Endothelial cell of coronary artery (primary cell): ENCODE results near the gene RALGAPA1. TPM values are rescaled to one million over a fixed set of nuclear protein-coding genes. Genes with fewer than 3 reads are reported as not detected.

ENCODE experiments used
- total RNA-seq: library from RNA; depleted of rRNA; stranded (reverse); fragments of >200 nt; gene quantifications from 2 replicates; pipeline ENCODE4 v1.2.3, GENCODE V29; 2014

Gene RALGAPA1
- total RNA-seq = 24.7 and 36.7 TPM in 2 replicates

GRCh38 chr14:35808638-35809563, at the start of gene RALGAPA1:
RALGAPA1 (minus strand) TSS chr14:35809295; CDS start chr14:35808835, 460 bp downstream.

GRCh38 chr14:35826218-35826951, 17.3 kb upstream of the RALGAPA1 start, which contains the start of gene BRMS1L:
BRMS1L (plus strand) TSS chr14:35826338; CDS start chr14:35826517, 179 bp downstream.

GRCh38 chr14:35533357-35534207, 275.5 kb downstream of the RALGAPA1 start, which contains the start of gene INSM2:
INSM2 (plus strand) TSS chr14:35534164; CDS start chr14:35534253, 89 bp downstream.

Other genes with a start within 250 kb of the RALGAPA1 start
- gene BRMS1L, start 17.0 kb upstream of the RALGAPA1 start, total RNA-seq = 4.6 and 6.5 TPM in 2 replicates